GM19025 (cell line): ENCODE results near the gene MFSD1.

Experiments
- ATAC-seq: cut with Tn5 transposase; IDR thresholded peaks from one replicate; pipeline ENCODE4 v1.9.1; 2021; ENCODE audit warnings: mild to moderate bottlenecking, low read depth, moderate library complexity; ENCODE audit not compliant: unreplicated experiment

MFSD1 gene

GRCh38 chr3:158863247-158863646, 61.4 kb downstream of the MFSD1 start:
- ATAC-seq = no peak

- ATAC-seq = no peak
Observed at GRCh38 chr3:158864492-158864891, 62.6 kb downstream of the MFSD1 start.

DNA sequence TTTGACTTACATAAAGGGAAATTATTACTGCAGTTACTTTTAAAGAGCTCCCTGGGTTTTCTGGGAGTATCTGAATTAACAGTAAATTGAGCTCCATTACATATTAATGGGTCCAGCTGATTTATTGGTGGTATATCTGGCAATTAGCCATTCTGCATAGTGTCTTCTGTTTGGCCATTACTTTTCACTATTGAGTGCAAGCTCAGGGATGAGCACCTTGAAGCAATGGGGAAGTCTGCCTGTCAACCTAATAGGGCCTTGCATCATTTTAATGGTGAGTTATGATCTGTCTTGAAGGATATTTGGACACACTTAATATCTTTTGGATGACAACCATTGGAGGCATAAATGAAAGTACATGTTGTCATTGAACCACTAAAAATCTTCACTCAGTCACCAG, 73.8 kb downstream of the MFSD1 start:
- ATAC-seq = no peak
